IMR-90 (cell line): Measurements from ENCODE around the gene GRAMD1B. TPM values are rescaled to one million over a fixed set of nuclear protein-coding genes. Genes with fewer than 3 reads are reported as not detected.

ENCODE experiments used
- ATAC-seq: fragments of 200-7000 bp; cut with Tn5 transposase; 2 replicates; pipeline ENCODE4 v1.9.1; 2020; ENCODE audit warnings: low read depth, mild to moderate bottlenecking, moderate library complexity
- BruUV-seq: library from RNA; stranded (reverse); fragments of 400-500 nt; replicated peaks from 2 replicates; lab custom pipeline; 2021; lab: Mats Ljungman, UMichigan
- CTCF ChIA-PET: fragments of 300-600 bp; formaldehyde crosslinking; extraction: SDS; loops from one replicate; lab custom pipeline; 2021; ENCODE audit warnings: antibody characterized with exemption; lab: Yijun Ruan, JAX
- POLR2A ChIA-PET: fragments of 300-600 bp; sonication (Branson Sonifier 250); formaldehyde crosslinking; loops from one replicate; lab custom pipeline; 2022; ENCODE audit warnings: antibody characterized with exemption; ENCODE audit not compliant: unreplicated experiment; lab: Charles Lee
- DNase-seq: peaks from one replicate; pipeline ENCODE4 v3.0.0; 2013
- H2AFZ ChIP-seq: replicated peaks from 2 replicates; pipeline ENCODE3; 2013; ENCODE audit warnings: low read length, mild to moderate bottlenecking; ENCODE audit not compliant: poor library complexity
- H2AK5ac ChIP-seq: 2 replicates; pipeline ENCODE4 v1.6.1; 2013; ENCODE audit warnings: low read depth, low read length, inconsistent platforms
- H2AK9ac ChIP-seq: replicated peaks from 2 replicates; pipeline ENCODE3; 2013; ENCODE audit warnings: mild to moderate bottlenecking, low read depth, low read length, moderate library complexity; ENCODE audit not compliant: poor library complexity
- H2BK120ac ChIP-seq: 2 replicates; pipeline ENCODE4 v1.6.1; 2013; ENCODE audit warnings: low read depth, low read length, inconsistent platforms
- H2BK15ac ChIP-seq: 3 replicates; pipeline ENCODE4 v1.6.1; 2013; ENCODE audit warnings: low read depth, low read length, inconsistent platforms
- H2BK20ac ChIP-seq: 2 replicates; pipeline ENCODE4 v1.6.1; 2013; ENCODE audit warnings: low read depth, mild to moderate bottlenecking, inconsistent platforms, low read length, moderate library complexity
- H2BK5ac ChIP-seq: 2 replicates; pipeline ENCODE4 v1.6.1; 2013; ENCODE audit warnings: mild to moderate bottlenecking, low read depth, low read length, inconsistent platforms; ENCODE audit not compliant: poor library complexity, severe bottlenecking
- H3K14ac ChIP-seq: replicated peaks from 2 replicates; pipeline ENCODE4 v1.6.1; 2013; ENCODE audit warnings: low read depth, low read length, inconsistent platforms
- H3K18ac ChIP-seq: 2 replicates; pipeline ENCODE4 v1.6.1; 2013; ENCODE audit warnings: low read depth, low read length, control low read depth
- H3K23ac ChIP-seq: 2 replicates; pipeline ENCODE4 v1.6.1; 2013; ENCODE audit warnings: low read depth, low read length, inconsistent platforms
- H3K27ac ChIP-seq: 2 replicates; pipeline ENCODE4 v1.5.1; 2013; ENCODE audit warnings: mild to moderate bottlenecking, control low read depth, low read length; ENCODE audit not compliant: insufficient read depth
- H3K27me3 ChIP-seq: 2 replicates; pipeline ENCODE4 v1.6.1; 2013; ENCODE audit warnings: low read length; ENCODE audit not compliant: control insufficient read depth, insufficient read depth
- H3K36me3 ChIP-seq: 2 replicates; pipeline ENCODE4 v1.6.1; 2013; ENCODE audit warnings: low read length, mixed read lengths; ENCODE audit not compliant: control insufficient read depth, insufficient read depth
- H3K4ac ChIP-seq: 2 replicates; pipeline ENCODE4 v1.6.1; 2013; ENCODE audit warnings: low read depth, low read length, inconsistent platforms
- H3K4me1 ChIP-seq: 2 replicates; pipeline ENCODE4 v1.6.1; 2013; ENCODE audit warnings: low read length, mixed read lengths; ENCODE audit not compliant: control insufficient read depth, insufficient read depth
- H3K4me2 ChIP-seq: 2 replicates; pipeline ENCODE4 v1.6.1; 2013; ENCODE audit warnings: low read depth, mild to moderate bottlenecking, control low read depth, low read length, moderate library complexity
- H3K4me3 ChIP-seq: 2 replicates; pipeline ENCODE4 v1.5.1; 2013; ENCODE audit warnings: low read depth, mild to moderate bottlenecking, control low read depth, low read length, moderate library complexity; ENCODE audit not compliant: insufficient read depth
- H3K56ac ChIP-seq: 2 replicates; pipeline ENCODE4 v1.6.1; 2013; ENCODE audit warnings: low read length, inconsistent platforms; ENCODE audit not compliant: insufficient read depth; ENCODE audit errors: extremely low read depth
- H3K79me1 ChIP-seq, 2 experiments: 2 replicates each; pipeline ENCODE4 v1.6.1; 2013; ENCODE audit warnings: low read length in 2 of 2, inconsistent platforms in 1 of 2, low read depth in 1 of 2
- H3K9ac ChIP-seq: 2 replicates; pipeline ENCODE4 v1.6.1; 2013; ENCODE audit warnings: low read depth, low read length, control low read depth
- H3K9me1 ChIP-seq: 2 replicates; pipeline ENCODE4 v1.6.1; 2013; ENCODE audit warnings: low read length, inconsistent platforms; ENCODE audit not compliant: insufficient read depth
- H3K9me3 ChIP-seq: 2 replicates; pipeline ENCODE4 v1.6.1; 2013; ENCODE audit warnings: low read length; ENCODE audit not compliant: control insufficient read depth, insufficient read depth
- H4K20me1 ChIP-seq: 2 replicates; pipeline ENCODE4 v1.6.1; 2013; ENCODE audit warnings: low read length, inconsistent platforms; ENCODE audit not compliant: insufficient read depth
- H4K5ac ChIP-seq: 2 replicates; pipeline ENCODE4 v1.6.1; 2013; ENCODE audit warnings: mild to moderate bottlenecking, low read depth, low read length, control low read depth
- H4K8ac ChIP-seq, 2 experiments: 2 replicates each; pipeline ENCODE4 v1.6.1; 2013; ENCODE audit warnings: low read depth in 2 of 2, low read length in 2 of 2, control low read depth in 1 of 2, inconsistent platforms in 1 of 2
- H4K91ac ChIP-seq: 2 replicates; pipeline ENCODE4 v1.6.1; 2013; ENCODE audit warnings: low read depth, low read length, inconsistent platforms; ENCODE audit not compliant: insufficient read depth
- ELK1 ChIP-seq: fragments of 150-350 bp; IDR thresholded peaks from 2 replicates; pipeline ENCODE4 v1.6.1; 2016; ENCODE audit warnings: low read depth, mild to moderate bottlenecking, low read length, moderate library complexity, borderline replicate concordance
- FOS ChIP-seq: fragments of 150-350 bp; IDR thresholded peaks from 2 replicates; pipeline ENCODE4 v1.6.1; 2016; ENCODE audit warnings: low read depth, low read length
- POLR2A ChIP-seq: IDR thresholded peaks from 2 replicates; pipeline ENCODE4 v1.6.1; 2012; ENCODE audit warnings: mild to moderate bottlenecking, low read depth, low read length
- WGBS, 2 experiments: methylation state at CpG; one replicate each; pipeline versions ENCODE4 v1.1.5 to v1.1.7; 2013; ENCODE audit warnings: missing lambda C conversion rate in 2 of 2; ENCODE audit not compliant: insufficient read length in 1 of 2; ENCODE audit errors: extremely low coverage in 2 of 2; 5-methylcytosine and 5-hydroxymethylcytosine counted together
- dilution Hi-C: fragments of 300-500 bp; cut with HindIII; formaldehyde crosslinking; loops from one replicate; pipeline ENCODE4 v1.14.3; 2018; ENCODE audit warnings: low sequenced_read_pairs; ENCODE audit not compliant: unreplicated experiment
- in situ Hi-C: fragments of 300-500 bp; cut with MboI; formaldehyde crosslinking; loops from 3 replicates; pipeline ENCODE4 v1.14.3; 2019; ENCODE audit warnings: low sequenced_read_pairs, inconsistent platforms, mixed read lengths
- intact Hi-C: fragments of 100-400 bp; cut with micrococcal nuclease; formaldehyde crosslinking; loops from 2 replicates; pipeline ENCODE4 v1.10.0; 2022
- polyA plus RNA-seq, 3 experiments: library from polyadenylated mRNA; depleted of rRNA; stranded (reverse); fragments of >200 nt; gene quantifications; 2 replicates each; pipeline ENCODE4 v1.2.3, GENCODE V29; 2012; ENCODE audit warnings: low replicate concordance in 1 of 3
- total RNA-seq: library from RNA; depleted of rRNA; stranded (reverse); fragments of >200 nt; gene quantifications from 2 replicates; pipeline ENCODE4 v1.2.3, GENCODE V29; 2012

GRAMD1B gene
- total and polyA plus RNA-seq, 2 of the 4 experiments (the other 2 are of a cell fraction), result 7.1 to 7.2 TPM

DNA sequence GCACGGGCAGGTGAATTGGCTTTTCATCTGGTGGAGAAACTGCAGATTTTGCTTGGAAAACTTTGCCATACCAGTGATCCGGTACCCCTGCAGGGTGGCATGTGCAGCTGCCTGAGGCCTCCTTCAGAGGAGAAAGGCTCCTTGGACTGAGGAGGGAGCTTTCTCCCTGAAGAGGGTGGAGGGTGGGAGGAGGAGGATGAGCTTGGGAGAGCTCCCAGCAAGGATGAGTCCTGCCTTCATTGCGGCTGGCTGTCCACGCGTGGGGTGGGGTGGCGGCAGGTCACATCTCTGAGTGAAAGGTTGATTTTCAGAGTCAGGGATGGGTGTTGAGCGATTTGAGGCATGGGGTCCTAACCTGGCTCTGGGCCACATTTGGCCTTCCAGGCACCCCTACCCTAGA lies 96.8 kb downstream of the GRAMD1B start:
- no peak overlapping the region for H3K4me2 ChIP-seq
- H3K36me3 ChIP-seq, result no peaks in the 10 kb centered on the region
- no peaks in the 10 kb centered on the region for H3K27me3 ChIP-seq
- H2AFZ ChIP-seq, result no peak overlapping the region
- no peak overlapping the region for H3K18ac ChIP-seq
- H4K8ac ChIP-seq, result no peak overlapping the region
- no peak overlapping the region for H3K14ac ChIP-seq
- H3K9me3 ChIP-seq, result no peaks in the 10 kb centered on the region
- H3K4me1 ChIP-seq, result no peaks in the 10 kb centered on the region
- no peak overlapping the region for H3K9ac ChIP-seq
- intact Hi-C loops, result no loop called here
- H2BK20ac ChIP-seq, result no peak overlapping the region
- TF ChIP-seq ELK1 (no peak), POLR2A (no peak), FOS (no peak)
- dilution Hi-C loops, result no loop called here
- ATAC-seq, result no peak
- peaks cover 8 to 14% of the 10 kb centered on the region in 2 experiments; a peak in 3 of 4 replicates for H3K79me1 ChIP-seq
- no peak overlapping the region for H2BK120ac ChIP-seq
- no peak overlapping the region for H2AK9ac ChIP-seq
- H2BK5ac ChIP-seq, result no peak overlapping the region
- ChIA-PET CTCF (interaction anchor here (0.6 kb wide), 1 partner anchor 569 kb away, joined by 3 read pairs; no protein-coding TSS in a partner anchor), POLR2A (no interaction called here)
- no peak overlapping the region for H2BK15ac ChIP-seq
- no CpG with 5 or more reads among the region's 7 CpGs for WGBS, 2 experiments
- H3K23ac ChIP-seq, result no peak overlapping the region
- no peak overlapping the region for H3K4ac ChIP-seq
- 0 out of 2 replicates have a peak, but pooled peaks cover 3% of the 10 kb centered on the region for H3K9me1 ChIP-seq
- H4K20me1 ChIP-seq, result peaks cover 7% of the 10 kb centered on the region; the same call in 1 of the 2 replicates
- no peak overlapping the region for H3K27ac ChIP-seq
- no peak overlapping the region for H2AK5ac ChIP-seq
- H4K5ac ChIP-seq, result no peak overlapping the region
- no peak for DNase-seq
- in situ Hi-C loops, result no loop called here
- no TSS peak for BruUV-seq
- no peak overlapping the region for H4K91ac ChIP-seq
- H3K56ac ChIP-seq, result no peak overlapping the region
- no peak overlapping the region for H3K4me3 ChIP-seq
